Activated CD4-positive, alpha-beta T cell treated with anti-CD3 and anti-CD28 coated beads for 1 hour (primary cell): ENCODE data around the gene MAGI3.

Source experiments
- DNase-seq: peaks from one replicate; pipeline ENCODE4 v3.0.0-alpha.2; 2020

MAGI3 gene

DNA sequence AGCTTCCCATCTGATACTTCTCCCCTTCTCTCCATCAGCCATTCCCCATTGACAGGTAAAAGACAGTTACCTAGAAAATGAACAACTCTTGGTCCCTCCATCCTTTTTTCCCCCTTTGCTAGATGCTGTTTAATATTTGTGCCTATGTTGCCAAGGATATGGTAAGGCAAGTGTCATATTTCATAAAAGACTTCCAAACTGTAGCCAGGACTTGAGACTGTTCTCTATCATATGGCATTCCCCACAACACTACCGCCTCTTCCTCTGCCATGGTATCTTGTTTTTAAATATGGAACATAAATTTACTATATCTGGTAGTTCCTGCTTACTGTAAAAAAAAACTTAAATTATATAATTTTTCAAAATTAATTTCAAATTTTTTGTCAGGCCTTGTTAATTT is 271.8 kb downstream of the MAGI3 start:
- no peak for DNase-seq

DNA sequence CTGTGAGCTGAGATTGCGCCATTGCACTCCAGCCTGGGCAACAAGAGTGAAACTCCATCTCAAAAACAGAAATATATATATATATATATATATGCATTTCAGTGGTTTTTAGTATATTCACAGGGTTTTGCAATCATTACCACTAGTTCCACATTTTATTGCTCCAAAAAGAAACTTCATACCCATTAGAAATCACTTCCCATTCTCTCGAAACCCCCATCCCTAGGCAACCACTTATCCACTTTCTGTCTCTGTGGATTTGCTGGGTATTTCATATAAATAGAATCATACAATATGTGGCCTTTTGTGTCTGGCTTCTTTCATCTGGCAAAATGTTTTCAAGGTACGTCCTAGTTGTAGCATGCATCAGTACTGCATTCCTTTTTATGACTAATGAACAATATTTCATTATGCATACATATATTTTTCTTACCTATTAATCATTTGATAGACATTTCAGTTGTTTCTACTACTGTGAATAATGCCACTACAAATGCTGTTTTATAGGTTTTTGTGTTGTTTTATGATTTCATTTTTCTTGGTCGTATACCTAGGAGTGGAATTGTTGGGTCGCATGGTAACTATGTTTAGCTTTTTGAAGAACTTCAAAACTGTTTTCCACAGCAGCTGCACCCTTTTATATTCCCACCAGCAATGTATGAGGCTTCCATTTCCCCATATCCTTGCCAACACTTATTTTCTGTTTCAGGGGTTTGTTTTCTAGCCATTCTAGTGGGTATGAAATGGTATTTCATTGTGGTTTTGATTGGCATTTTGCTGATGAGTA is 273.0 kb downstream of the MAGI3 start:
- no peak for DNase-seq

DNA sequence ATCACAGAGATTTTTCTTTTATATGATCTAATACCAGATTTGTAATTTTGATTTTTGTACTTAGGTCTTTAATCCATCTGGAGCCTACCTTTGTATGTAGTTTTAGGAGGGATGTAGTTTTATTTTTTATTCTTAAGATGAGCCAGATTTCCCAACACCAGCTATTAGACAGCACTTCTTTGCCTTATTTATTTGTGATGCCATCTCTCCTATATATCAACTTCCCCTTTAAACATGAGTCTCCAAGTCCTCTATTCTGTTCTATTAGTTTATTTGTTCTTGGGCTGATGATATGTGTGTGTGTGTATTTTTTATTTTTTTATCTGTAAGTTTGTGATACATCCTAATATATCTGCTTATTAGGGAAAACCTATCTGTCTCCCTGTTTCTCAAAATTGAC is 274.8 kb downstream of the MAGI3 start:
- no peak for DNase-seq

- no peak for DNase-seq
Measured at GRCh38 chr1:113666126-113666525, 275.8 kb downstream of the MAGI3 start.

DNA sequence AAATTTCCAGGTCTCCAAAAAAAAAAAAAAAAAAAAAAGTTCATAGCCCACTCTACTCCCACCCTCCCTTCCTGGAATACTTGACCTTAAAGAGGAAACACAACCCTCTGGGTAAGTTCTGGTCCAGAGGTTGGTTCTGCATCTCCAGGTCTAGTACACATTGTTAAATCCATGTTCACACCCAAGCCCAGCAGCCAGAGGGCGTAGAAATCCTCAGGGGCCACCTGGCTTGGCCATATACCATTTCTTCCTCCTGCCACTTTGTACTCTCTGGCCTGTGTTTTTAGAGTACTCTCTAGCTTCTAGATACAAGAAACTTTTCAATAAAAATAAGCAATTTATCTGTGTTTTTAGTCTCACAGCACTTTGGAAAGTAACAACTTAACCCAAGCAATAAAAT is 279.7 kb downstream of the MAGI3 start:
- no peak for DNase-seq

GRCh38 chr1:113670650-113671049 is 280.3 kb downstream of the MAGI3 start:
- DNase-seq: no peak

DNA sequence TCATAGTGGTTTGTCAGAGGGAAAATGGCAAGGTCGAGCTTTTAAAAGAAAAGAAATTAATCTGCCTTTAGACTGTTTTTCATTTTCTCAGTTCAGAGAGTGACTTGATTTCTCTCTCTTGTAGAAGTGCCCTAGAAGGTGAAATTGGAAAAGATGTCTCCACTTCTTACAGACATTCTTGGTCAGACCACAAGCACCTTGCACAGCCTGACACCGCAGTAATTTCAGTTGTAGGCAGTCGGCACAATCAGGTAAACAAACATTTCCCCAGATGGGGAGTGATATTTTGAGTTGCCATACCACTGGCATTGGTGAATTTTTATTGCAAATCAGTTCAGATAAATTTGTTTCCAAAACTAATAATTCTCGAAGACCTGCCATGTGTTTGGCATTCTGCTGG is 282.2 kb downstream of the MAGI3 start:
- no peak for DNase-seq

- no peak for DNase-seq
Measured at GRCh38 chr1:113674591-113674990, 284.3 kb downstream of the MAGI3 start.

- DNase-seq: no peak
Measured at GRCh38 chr1:113675302-113675701, 285.0 kb downstream of the MAGI3 start.

DNA sequence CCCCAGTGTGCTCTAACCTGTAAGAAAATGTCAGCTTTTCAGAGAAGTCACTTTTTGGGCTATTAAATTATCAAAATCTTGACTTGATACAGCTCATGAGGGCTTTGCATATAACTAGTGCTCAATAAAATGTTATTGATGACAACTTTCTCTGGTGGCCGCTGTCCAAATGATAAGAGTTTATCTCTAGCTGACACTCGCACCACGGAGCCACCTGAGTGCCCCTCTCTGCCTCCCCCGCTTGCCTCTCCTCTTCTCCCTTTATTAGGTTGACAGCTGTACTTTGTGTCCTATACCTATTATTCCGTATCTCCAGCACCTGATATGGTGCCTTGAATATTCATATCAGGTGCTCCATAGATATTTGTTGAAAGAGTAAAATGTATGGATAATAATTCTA is 286.2 kb downstream of the MAGI3 start:
- no peak for DNase-seq

GRCh38 chr1:113677250-113678158 is 287.2 kb downstream of the MAGI3 start:
- DNase-seq: no peak

GRCh38 chr1:113678159-113678469 is 287.8 kb downstream of the MAGI3 start:
- DNase-seq: no peak

DNA sequence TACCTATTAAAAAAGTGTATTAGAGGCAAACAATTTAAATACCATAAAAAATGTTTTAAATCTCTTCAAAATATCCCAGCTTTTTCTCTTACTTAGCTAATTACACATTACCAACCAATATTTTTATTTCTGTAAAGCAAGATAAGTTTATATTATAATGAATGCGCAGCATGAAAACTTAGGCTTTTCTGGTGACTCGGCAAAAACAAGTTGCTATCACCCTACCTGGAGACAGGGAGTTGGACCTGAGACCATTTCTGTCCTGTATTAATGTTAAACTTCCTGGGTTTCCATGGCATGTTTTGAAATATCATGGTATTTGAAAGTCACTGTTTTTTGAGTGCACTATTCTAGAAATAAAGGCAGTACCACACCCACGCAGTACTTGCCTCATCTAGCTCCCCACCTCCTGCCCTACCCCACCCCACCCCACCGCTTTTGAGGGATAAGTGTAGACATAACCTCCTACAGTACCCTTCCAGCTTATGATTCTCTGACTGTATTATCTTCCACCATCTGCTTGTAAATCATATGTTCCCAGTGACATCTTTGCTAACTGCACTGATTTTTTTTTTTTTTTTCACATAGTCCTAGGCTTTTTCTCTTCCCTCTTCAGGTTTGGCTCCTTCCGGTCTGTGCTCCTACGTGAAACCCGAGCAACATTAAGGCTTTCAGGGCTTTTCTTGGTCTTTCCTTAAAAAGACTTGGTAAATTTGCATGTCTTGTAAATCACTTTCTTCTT is 291.5 kb downstream of the MAGI3 start:
- no peak for DNase-seq

DNA sequence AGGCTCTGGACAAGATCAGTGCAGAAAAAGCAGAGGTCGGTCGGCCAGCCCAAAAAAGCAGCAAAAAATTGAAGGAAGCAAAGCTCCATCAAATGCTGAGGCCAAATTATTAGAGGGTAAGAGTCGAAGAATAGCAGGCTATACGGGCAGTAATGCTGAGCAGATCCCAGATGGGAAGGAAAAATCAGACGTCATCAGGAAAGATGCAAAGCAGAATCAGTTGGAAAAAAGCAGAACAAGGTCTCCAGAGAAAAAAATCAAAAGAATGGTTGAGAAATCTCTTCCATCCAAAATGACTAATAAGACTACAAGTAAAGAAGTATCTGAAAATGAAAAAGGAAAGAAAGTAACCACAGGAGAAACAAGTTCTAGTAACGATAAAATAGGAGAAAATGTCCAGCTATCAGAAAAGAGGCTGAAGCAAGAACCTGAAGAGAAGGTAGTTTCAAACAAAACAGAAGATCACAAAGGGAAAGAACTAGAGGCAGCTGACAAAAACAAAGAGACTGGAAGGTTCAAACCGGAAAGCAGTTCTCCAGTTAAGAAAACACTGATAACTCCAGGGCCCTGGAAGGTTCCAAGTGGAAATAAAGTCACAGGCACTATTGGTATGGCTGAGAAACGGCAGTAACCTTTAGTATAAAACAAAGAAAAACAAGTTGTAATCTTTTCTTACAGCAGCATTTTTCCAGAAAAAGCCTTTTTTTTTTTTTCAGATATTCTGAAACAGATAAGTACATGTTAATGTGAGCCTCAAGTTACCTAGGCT is 293.3 kb downstream of the MAGI3 start:
- no peak for DNase-seq

DNA sequence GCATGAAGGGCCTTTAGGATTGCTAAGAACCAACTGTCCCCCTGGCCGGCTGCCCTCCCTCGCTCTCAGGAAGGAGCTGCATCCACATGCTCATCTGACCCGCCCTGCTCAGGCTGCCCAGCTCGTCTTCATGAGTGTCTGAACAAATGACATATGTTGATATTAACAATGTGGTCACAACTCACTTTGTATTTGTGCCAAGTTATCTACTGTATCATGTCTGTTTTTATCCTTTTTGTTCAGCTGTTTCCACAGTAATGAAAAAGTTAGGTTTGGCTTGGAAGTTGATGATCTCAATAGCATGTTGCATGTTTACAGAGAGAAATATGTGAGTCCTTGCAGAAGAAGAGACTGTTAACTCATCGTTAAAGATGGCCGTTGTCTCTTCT is 293.8 kb downstream of the MAGI3 start:
- no peak for DNase-seq

DNA sequence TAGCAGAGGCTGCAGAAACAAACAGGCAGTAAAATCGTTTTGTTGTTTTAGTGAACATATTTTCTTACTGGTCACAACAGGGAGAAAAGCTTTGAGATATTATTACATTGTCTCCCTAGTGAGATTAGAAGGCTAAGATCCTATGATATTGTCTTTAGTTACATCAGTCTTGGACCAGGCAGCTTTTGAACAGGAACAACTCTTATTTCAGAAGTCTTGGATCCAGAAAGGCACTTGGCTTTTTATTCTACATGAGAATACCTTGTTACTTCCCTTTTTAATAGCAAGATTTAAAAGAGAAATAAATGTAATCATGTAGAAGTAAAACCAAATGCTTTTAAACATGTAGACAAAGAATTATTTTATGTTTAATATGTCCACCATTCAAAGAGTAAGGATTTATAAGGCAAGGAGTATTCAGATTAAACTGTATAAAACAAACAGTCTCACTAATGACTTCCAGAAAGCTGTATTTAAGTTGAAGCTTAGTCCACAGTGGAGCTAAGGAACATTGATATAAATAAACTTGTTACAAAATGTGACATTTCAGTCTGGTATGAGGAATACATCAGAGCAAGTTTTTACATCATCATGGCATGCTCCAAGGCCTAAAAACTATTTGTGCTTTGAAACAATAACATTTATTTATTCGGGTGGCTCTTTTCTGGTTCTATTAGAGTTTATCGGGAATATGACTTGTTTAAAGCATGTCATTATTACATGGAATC is 296.7 kb downstream of the MAGI3 start:
- no peak for DNase-seq

- no peak for DNase-seq
Measured at GRCh38 chr1:113691184-113691583, 300.9 kb downstream of the MAGI3 start.

GRCh38 chr1:113692342-113692741 is 302.0 kb downstream of the MAGI3 start:
- no peak for DNase-seq

GRCh38 chr1:113692824-113693431 is 302.6 kb downstream of the MAGI3 start:
- DNase-seq: no peak

GRCh38 chr1:113694910-113695309 is 304.6 kb downstream of the MAGI3 start:
- no peak for DNase-seq

DNA sequence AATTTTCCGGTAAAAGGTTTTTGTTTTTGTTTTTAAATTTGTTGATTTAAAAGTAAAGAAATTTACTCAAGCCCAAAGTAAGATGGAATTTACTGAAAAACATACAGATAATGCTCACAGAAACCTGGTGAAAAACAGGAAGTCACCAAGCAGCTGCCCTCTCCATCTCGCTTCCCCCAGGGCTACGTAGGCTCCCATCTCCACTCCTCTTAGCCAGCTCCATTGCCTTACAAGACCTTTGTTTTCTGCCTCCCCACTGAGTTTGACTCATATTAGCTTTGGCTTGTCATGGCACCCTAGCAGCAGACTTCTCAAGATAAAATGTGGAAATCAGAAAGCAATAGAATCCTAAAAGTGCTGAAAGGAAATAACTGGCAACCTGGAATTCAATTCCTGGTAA is 311.1 kb downstream of the MAGI3 start:
- no peak for DNase-seq
